Measurements from ENCODE around the gene KCNC4. TPM values are rescaled to one million over a fixed set of nuclear protein-coding genes. Genes with fewer than 3 reads are reported as not detected.
A peak's percentile ranks its signal among the peaks of the same experiment; 100 is the strongest.

The KCNC4 gene
- total RNA-seq, 2 donors from 2014 or later = 4.7 to 23.9 TPM

DNA sequence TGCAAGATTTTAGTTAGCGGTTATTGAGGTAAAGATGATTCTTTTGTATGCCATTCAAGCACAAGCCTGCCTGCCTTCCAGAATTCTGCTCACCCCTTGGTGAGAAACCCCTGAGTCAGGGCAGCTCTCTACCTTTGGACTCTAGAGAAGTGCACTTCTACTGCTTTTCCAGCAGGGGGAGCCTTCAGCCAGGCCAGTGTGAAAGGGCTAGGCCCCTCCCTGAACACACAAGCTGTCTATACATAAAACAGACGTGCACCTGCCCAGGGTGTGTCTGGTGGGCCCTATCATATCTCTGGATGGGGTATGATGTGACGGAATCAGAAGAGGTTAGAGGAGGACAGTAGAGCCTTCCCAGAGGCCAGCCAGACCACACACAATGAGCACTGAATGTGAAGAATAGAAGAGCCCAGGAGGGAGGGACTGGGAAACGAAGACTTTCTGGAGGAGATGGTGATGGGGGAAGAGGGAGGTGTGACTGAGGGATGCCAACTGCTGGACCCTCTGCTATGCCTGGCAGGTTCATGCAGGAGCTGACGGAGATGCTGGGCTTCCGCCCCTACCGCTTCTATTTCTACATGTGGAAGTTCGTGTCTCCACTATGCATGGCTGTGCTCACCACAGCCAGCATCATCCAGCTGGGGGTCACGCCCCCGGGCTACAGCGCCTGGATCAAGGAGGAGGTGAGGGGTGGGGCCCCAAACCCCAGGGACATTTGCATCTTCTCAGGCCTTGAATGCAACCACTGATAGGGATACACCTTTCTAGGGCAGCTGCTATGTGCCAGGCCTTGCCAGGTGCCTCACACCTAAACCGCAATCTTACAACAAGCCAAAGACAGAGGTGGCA lies 13.0 kb upstream of the KCNC4 start:
- intact Hi-C loops (cut with DNase I) = no loop called here
- WGBS = 65% methylated on average over 12 of the region's 12 CpGs

DNA sequence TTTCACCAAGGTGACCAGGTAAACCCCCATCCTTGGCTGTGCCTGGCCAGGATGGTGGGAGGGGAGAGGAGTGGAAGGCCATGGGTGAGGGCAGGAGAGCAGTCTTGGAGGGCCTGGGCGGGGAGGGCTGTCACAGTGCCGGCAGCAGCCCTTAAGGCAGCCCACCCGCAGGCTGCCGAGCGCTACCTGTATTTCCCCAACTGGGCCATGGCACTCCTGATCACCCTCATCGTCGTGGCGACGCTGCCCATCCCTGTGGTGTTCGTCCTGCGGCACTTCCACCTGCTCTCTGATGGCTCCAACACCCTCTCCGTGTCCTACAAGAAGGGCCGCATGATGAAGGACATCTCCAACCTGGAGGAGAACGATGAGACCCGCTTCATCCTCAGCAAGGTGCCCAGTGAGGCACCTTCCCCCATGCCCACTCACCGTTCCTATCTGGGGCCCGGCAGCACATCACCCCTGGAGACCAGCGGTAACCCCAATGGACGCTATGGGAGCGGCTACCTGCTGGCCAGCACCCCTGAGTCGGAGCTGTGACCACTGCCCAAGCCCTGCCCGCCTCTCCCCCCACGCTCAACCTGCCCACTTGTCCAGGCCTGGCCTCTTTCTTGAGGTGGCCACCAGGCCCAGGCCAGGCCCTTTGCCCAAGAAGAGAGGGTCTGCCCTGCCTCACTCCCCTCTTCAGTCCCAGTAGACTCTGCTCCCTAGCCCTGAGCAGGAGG lies 12.0 kb upstream of the KCNC4 start:
- no peaks in the 10 kb centered on the region for H3K4me1 ChIP-seq (replicated peaks)
- TF ChIP-seq POLR2AphosphoS5 (IDR thresholded peaks at IDR 0.05) = no peak
- TF ChIP-seq POLR2A (IDR thresholded peaks at IDR 0.05) = no peak
- TF ChIP-seq, protein P1, sequence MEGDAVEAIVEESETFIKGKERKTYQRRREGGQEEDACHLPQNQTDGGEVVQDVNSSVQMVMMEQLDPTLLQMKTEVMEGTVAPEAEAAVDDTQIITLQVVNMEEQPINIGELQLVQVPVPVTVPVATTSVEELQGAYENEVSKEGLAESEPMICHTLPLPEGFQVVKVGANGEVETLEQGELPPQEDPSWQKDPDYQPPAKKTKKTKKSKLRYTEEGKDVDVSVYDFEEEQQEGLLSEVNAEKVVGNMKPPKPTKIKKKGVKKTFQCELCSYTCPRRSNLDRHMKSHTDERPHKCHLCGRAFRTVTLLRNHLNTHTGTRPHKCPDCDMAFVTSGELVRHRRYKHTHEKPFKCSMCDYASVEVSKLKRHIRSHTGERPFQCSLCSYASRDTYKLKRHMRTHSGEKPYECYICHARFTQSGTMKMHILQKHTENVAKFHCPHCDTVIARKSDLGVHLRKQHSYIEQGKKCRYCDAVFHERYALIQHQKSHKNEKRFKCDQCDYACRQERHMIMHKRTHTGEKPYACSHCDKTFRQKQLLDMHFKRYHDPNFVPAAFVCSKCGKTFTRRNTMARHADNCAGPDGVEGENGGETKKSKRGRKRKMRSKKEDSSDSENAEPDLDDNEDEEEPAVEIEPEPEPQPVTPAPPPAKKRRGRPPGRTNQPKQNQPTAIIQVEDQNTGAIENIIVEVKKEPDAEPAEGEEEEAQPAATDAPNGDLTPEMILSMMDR (IDR thresholded peaks at IDR 0.05) = no peak
- H3K27me3 ChIP-seq (replicated peaks; ENCODE audit: insufficient read depth) = no peaks in the 10 kb centered on the region
- WGBS = 94% methylated on average over 23 of the region's 23 CpGs
- no peak for DNase-seq (ENCODE audit: low spot score)
- H3K27ac ChIP-seq = no peak overlapping the region
- no peaks in the 10 kb centered on the region for H3K9me3 ChIP-seq
- H3K36me3 ChIP-seq = no peaks in the 10 kb centered on the region
- no peak overlapping the region for H3K4me3 ChIP-seq
- intact Hi-C loops (cut with DNase I) = no loop called here

More for the DNA sequence above, 13.0 kb upstream of the KCNC4 start:
- no peaks in the 10 kb centered on the region for H3K4me1 ChIP-seq (replicated peaks)
- no peak overlapping the region for H3K4me3 ChIP-seq
- H3K27ac ChIP-seq = no peak overlapping the region
- H3K36me3 ChIP-seq = no peaks in the 10 kb centered on the region
- no peaks in the 10 kb centered on the region for H3K9me3 ChIP-seq
- no peak for DNase-seq (ENCODE audit: low spot score)
- H3K27me3 ChIP-seq (replicated peaks; ENCODE audit: insufficient read depth) = no peaks in the 10 kb centered on the region
- TF ChIP-seq POLR2A (IDR thresholded peaks at IDR 0.05) = no peak
- TF ChIP-seq POLR2AphosphoS5 (IDR thresholded peaks at IDR 0.05) = no peak
- TF ChIP-seq, protein P1 (IDR thresholded peaks at IDR 0.05) = peak; percentile 60 to 77 (median 62)

DNA sequence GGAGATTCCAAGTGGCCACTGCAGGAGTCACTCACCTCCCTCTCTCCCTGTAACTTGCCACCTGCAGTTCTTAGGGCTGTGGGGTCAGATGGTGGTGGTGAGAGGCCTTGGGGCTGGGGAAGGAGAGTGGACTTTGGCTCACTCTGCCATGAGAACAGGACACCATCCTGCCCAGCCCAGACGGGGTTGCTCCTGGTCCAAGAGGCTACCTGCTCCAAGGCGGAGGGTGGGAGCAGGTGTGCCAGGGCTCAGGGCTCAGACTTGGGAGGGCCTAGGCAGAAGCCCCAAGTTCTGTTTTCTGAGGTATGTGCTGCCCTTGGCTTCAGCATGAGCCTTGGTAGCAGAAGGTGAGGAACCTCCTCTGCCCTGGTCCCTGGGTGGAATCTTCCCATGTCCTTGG lies 11.4 kb upstream of the KCNC4 start:
- H3K9me3 ChIP-seq = no peaks in the 10 kb centered on the region
- H3K27ac ChIP-seq = no peak overlapping the region
- no peaks in the 10 kb centered on the region for H3K4me1 ChIP-seq (replicated peaks)
- DNase-seq (ENCODE audit: low spot score) = no peak
- no peak overlapping the region for H3K4me3 ChIP-seq
- 91% methylated on average over 2 of the region's 2 CpGs for WGBS
- no peak for TF ChIP-seq POLR2A (IDR thresholded peaks at IDR 0.05)
- TF ChIP-seq POLR2AphosphoS5 (IDR thresholded peaks at IDR 0.05) = no peak
- TF ChIP-seq, protein P1 (IDR thresholded peaks at IDR 0.05) = no peak
- no peaks in the 10 kb centered on the region for H3K36me3 ChIP-seq
- intact Hi-C loops (cut with DNase I) = no loop called here
- no peaks in the 10 kb centered on the region for H3K27me3 ChIP-seq (replicated peaks; ENCODE audit: insufficient read depth)

DNA sequence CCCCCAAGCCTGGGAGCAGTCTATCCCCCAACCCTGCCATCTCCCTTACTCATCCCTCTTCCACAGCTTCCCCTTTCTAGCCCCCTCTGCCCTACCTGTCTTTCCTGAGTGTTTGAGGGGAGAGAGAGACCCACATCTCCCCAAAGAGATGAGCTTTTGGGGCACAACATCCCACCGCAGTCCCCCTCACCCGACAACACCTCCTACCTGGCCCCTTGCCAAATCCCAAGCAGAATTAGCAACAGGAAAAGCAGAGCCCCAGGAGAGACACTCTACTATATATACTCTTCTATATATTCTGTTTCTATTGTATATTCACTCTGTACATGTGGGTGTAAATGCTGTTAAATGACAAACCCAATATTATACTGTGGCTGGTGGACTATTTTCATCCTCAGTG lies 9.9 kb upstream of the KCNC4 start:
- TF ChIP-seq POLR2AphosphoS5 (IDR thresholded peaks at IDR 0.05) (no peak), POLR2A (IDR thresholded peaks at IDR 0.05) (no peak)
- TF ChIP-seq, protein P1 (IDR thresholded peaks at IDR 0.05) = no peak
- intact Hi-C loops (cut with DNase I) = loop anchor here (5.0 kb wide), 1 partner anchor 297 kb away; no protein-coding TSS in a partner anchor
- WGBS = 36% methylated on average over 2 of the region's 2 CpGs
- Histone ChIP-seq H3K27ac (no peak overlapping the region), H3K4me3 (no peak overlapping the region), H3K4me1 (replicated peaks) (peaks cover 2% of the 10 kb centered on the region), H3K27me3 (replicated peaks; ENCODE audit: insufficient read depth) (no peaks in the 10 kb centered on the region), H3K36me3 (no peaks in the 10 kb centered on the region), H3K9me3 (no peaks in the 10 kb centered on the region)
- DNase-seq (ENCODE audit: low spot score) = no peak
